Activated naive CD4-positive, alpha-beta T cell (primary cell): ENCODE measurements around the gene SRGAP2B.
"Not testable (repeated sequence)": the region's sequence is repeated elsewhere in the genome, so short reads cannot be mapped to it uniquely, and the experiment has no call there.

Experiments
- DNase-seq, 4 experiments: peaks; one replicate each; lab custom pipeline; 2025; lab: John Stamatoyannopoulos, UW

The SRGAP2B gene

DNA sequence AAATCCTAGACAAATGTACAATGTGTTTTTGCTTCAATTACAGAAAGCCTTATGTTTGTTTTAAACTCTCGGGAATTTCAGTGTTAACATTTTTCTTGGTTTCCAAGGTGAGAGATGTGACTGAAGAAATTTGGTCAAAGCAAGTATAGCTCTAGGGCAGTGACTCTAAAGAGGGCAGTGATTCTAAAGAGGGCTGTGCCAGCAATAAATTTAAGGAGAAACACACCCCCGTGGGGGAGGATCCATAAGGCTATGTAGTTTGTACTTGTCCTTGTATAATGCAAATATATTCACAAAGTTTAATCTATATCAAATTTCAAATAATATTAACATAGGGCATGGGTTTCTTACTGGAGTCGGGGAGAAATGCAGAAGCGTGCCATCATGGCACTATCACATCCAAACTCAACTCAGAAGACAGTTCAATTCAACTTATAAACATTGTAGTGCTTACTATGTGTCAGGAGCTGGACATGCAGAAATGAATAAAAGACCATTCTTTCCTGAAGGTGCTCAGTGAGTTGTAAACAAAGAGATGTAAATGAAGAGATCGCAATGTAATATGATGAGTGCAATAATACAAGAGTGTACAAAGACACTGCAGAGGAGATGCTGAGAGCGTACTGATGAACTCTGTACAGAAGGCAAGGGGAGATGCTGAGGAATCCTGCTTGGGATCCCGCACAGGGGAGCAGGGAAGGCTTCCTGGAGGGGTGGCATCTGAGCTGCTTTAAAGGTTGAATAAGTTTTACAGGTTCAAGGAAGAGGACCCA is 12.5 kb downstream of the SRGAP2B start:
- DNase-seq: not testable (repeated sequence)

DNA sequence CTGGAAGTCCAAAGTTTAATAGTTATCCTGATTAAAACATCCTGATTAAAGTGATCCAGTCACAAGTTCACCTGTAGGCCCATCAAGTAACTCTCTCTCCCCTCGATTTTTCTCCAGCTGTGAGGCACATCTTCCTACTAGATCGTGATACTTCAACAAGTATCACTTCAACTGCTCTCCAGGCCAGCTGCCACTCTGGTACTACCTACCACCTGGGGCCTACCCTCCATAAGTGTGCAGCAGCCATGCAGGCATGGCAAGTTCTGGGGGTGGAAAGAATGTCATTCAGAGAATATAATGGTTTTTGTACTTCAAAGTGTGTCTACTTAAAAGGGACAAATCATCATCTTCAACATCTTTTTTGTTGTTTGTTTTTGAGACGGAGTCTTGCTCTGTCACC is 14.9 kb downstream of the SRGAP2B start:
- DNase-seq: not testable (repeated sequence)

DNA sequence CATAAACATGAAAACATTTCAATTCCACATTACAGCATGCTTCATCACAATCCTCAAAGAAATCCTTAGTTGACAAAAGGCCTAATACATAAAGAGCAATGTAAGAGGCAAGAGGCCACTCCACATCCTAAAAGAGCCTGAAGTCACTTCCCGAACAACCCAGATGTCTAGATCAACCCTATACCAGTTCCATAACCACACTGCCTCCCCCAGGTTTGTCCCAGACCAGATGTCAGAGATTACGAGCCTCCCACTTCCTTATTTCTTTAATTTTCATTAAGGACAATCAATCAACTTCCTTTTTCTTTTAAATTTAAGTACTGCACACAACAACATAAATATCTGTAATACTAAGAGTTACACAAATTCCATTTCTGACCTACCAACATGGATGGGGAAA is 15.4 kb downstream of the SRGAP2B start:
- DNase-seq: not testable (repeated sequence)

DNA sequence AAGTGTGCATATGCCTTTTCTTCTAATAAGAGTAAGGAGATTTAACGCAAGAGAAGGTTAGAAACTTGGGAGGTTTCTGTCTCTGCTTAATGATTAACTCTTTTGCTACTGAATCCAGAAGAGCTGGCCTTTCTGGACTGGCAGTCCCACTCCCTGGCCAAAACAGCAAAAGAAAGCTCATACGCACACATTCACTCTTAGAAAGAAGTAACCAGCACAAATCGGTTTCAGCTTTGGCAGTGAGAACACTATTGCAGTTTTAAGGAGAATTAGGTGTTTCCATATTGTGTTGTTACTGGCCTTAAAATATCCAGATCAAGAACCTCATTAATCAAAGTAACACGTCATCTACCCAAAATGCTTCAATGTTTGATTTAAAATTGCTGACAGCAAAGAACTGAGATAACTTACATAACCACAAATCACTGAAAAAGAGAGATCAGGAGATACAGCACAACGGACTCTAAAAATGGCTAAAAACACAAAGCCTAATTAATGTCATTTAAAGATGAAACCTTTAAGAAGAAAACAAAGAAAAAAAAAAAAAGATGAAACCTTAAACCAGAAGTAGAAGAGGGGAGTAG is 16.2 kb downstream of the SRGAP2B start:
- not testable (repeated sequence) for DNase-seq

DNA sequence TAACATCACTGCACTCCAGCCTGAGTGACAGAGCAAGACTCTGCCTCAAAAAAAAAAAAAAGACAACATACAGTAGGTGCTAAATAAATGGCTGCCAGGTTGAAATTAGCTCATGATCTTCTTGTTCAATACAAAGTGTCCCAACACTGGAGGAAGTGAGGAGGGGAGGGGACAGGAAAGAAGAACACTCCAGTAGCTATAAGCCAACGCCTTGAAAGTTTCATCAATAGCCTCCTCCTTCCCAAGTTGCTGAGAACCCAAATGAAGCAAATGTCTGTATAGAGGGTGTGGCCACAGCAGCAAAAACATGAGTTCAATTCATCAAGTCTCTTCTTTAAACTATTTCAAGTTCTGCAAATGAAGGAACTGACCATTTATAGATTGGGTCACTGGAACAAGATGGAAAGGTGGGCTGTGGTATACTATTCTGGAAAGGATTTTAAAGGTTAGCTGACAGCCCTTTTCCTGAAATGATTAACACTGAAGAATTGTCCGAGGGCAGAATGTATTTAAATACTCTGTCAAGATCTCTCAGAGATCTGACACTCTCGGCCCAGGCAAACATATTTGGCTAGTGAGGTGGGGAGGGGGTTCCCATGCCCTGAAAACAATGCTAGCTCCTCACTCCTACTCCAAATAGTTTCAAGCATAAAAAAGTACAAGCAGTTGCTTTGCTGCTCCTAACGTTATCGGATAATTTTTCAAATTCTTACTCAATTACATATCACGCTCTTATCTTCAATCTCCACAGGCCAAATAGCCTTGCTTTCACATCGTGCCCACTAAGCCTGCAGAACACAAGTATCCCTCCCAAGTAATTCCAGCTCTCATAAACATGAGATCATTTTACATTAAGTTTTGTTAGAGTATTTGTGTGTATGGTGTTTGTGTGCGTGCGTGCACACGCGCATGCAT is 17.0 kb downstream of the SRGAP2B start:
- not testable (repeated sequence) for DNase-seq

DNA sequence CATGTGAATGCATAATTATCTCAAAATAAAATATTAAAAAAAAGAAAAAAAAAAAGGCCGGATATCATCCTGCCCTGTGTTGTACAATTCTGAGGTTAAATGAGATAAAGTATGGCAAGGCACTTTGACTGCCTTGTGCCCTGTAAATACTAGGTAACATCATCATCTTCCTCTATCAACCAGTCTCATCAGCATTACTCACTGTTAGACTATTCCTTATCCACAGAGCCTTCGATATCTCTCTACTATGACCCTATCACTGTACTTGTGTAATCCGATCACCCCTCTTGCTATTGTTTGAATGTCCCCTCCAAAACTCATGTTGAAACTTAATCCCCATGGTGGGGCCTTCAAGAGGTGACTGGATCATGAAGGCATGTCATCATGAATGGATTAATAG is 18.3 kb downstream of the SRGAP2B start:
- DNase-seq: not testable (repeated sequence)

DNA sequence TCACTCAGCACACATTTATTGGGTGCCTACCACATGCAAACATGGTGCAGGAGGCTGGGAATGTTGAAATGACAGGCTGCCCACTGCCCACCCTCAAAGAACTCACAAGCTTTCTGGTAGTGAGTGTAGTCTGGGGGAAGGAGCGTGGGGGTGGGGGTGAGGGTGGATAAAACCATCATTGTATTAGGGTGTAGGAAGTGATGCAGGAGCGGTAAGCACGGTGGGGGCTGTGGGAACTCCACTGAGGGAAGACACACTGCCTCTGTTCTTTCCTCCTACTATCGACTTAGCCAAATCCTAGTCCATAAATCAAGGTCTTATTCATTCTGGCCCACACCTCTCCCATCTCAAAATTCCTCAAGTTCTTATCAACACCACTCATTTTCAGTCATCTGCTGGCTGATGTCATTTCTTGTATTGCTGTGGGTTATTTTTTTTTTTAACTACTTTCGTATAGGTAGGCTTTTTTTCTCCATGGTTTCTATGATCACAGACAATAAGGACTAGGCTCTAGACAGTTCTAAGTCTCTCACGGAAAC is 21.0 kb downstream of the SRGAP2B start:
- not testable (repeated sequence) for DNase-seq

DNA sequence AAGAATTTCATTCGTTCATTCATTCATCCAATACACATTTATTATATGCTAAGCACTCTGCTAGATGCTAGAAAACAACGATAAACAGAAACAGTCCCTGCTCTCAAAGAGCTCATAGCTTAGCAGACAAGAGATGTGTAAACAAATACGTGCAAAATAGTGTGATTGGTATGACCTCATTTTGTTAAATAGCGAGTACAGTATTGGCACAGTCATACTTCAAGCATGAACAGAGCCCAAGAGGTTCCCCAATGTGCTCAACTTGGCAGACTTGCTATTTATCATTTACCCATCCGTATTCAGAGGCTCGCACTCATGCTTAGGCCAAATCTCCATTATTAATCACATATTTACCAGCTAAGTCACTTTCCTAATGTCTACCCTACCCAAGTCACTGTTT is 23.6 kb downstream of the SRGAP2B start:
- DNase-seq: not testable (repeated sequence)

DNA sequence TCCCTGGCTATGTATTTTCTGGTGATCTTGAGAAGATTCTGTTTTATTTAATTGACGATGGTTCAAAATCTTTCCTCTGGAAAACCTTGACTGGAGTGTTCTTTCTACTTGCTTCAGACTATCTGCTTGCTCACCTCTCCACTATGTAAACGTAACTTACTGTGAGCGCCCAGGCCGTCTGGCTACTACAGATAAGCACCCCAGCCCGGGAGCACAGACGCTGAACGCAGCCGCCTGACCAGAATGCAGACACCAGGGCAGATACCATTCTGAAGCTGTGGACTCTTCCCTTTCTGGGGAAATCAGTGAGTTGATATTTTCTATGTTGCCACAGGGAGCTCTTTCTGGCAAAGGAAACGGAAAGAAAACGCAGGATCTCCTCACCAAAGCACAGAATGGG is 28.6 kb downstream of the SRGAP2B start:
- DNase-seq: not testable (repeated sequence)

DNA sequence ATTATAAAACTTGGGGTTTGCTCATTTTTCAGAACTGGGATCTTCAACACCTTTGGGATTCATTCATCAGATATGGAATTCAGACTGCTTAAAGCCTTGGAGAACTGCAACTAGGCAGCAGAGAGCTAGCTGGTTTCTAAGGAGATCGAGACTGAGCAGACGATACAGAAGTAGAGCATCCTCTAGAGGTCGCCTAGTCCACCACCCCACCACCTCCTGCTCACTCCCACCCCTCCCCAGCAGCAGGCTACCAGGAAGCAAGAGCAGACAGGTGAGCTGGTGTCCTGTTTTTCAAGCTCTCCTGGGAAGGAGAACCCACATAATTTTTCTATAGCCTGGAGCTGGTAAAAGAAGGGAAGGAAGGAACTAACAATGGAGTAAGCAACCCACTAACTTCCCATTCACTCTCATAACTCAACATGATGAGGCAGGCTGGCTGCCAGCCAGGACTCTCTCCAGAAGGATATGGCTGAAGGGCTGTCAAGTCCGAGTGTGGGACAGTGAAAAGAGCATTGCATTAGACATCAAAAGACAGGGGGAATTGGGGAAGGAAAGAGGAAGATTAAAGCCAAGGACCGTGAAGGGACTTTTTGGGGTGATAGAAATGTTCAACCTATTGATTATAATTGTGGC is 29.8 kb downstream of the SRGAP2B start:
- DNase-seq: not testable (repeated sequence)

DNA sequence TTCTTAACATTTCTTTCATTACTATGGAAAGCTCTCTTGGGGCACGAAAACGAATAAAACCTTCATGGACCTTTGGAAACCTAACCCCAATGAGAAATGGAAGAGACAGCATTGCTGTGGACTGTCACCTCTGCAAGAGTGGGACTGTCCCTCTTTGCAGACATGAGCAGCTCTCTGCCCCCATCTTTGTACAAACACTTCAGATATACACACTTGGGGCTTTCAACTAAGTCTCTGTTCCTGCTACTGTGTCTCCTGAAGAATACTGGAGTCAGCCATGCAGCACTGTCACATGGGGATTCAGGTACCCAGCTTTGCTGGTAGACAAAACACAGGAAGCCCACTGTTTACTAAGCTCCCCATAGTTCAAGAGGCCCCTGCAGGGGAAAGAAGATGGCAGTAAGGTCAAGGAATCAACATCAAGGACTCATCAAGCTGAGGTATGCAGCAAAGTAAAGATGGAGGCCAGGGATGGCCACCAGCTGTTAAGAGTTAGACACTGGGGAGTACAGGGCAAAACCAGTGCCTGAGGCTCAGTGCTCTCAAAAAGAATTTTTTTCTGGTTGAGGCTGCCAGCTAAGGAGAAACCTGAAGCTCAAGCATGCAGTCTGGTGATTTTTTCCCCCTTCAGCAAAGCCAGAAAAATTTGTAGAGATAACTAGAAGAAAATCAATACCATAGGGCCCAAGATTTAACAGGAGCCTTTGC is 31.0 kb downstream of the SRGAP2B start:
- DNase-seq: not testable (repeated sequence)

DNA sequence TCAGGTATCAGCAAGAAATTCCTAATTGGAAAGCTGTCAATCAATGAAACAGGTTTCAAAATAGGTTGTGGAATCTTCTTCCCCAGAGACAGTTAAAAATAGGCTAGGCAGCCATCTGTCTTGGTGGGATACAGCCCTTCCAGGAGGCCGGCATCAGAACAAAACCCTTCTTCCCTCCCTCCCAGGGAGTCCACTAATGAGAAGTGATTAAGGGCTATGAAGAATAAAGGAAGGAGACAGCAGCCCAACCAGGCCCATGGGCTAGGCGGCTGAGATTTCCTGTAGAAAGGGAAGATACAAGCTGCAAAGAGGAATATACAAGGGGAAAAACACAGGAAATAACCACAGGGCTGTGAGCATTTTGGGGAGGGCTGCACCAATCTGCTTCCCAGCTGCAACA is 31.8 kb downstream of the SRGAP2B start:
- not testable (repeated sequence) for DNase-seq

DNA sequence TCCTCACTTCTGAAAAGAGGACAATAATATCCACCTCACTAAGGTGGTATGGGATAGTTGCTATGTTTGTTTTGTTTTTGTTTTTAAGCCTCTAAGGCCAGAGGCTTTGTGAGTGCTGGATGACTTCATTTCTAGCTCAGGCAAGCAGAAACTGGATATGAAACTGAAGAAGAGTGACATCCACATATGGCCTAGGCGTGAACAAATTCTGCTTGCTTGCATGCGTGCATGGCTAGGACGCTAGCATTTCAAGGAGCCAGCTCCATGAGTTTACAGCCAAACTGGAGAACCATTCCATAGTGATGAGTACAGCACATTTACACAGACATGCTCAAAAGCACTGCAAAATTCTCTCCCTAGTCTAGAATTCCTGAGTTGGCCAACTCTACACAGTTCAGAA is 36.9 kb downstream of the SRGAP2B start:
- DNase-seq: not testable (repeated sequence)

DNA sequence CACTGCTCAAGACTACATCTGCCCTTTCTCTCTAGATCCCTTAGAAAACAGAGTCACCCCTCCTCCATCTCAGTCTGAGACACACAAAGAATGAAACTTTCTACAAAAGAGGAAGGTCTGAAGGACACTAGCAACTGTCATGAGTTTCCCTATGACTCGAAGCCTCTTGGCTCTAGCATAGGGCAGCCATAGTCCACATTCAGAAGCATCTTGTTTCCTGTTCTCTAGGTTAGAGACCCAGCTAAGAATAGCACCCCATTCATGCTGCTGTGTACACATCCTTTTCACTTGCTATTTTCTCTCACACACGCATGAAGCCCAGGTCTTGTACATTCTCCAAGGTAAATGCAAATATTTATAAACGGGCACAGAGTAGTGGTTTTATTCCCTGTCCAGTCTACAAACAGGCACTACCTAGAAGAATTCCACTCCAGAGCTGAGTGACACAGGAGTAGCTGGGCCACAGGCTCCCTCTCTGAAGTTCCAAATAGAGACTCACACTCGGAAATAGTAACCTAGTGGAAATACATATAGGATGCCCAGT is 39.8 kb downstream of the SRGAP2B start:
- DNase-seq: not testable (repeated sequence)

DNA sequence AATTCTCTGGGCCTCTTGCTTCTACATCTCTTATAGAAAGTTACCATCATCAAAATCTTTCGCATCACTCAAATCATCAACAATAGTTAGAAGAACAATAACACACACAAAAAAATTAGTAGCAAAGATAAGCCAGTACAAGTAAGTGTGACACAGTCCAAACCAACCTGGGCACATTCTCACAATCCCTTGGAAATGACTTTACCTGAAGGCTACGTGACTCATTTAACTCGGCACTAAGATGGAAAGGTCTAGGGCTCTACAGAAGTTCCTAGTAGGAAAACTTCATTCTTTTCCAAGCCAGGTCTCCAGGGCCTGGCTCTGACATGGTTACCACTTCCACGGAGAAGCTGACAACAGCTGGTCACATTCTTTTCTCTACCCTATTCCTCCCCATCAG is 41.7 kb downstream of the SRGAP2B start:
- not testable (repeated sequence) for DNase-seq

DNA sequence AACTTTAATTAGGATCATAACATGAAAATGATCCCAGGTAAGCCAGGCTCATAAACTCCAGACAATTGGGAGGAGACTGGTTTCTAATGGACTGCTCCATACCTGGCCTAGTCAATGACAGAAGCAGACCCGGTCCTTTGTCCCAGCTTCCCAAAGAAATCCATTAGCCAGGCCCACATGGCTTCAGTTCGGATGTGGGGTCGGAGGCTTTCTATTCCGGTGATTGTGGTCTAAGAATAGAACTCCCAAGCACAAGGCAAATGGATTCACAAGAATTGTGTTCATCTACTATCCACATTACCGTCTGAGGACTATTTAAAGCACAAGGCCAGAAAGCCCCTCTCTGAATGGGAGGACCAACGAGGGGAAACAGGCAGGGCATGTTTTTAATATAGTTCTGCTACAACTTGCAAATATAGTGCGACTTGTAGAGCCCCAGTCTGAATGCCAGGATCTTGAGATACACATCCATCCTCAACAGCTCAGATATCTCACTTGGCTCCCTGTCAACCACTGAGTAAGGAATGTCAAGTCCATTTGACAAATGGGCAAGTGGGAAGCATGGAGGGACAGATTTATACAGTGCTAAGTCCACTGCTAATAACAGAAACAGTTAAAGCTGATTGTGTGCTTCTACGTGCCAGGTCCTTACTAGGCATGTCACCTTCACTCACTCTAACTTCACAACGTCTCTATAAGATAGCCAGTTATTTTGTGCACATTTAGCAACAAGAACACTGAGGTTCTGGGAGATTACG is 42.9 kb downstream of the SRGAP2B start:
- not testable (repeated sequence) for DNase-seq

DNA sequence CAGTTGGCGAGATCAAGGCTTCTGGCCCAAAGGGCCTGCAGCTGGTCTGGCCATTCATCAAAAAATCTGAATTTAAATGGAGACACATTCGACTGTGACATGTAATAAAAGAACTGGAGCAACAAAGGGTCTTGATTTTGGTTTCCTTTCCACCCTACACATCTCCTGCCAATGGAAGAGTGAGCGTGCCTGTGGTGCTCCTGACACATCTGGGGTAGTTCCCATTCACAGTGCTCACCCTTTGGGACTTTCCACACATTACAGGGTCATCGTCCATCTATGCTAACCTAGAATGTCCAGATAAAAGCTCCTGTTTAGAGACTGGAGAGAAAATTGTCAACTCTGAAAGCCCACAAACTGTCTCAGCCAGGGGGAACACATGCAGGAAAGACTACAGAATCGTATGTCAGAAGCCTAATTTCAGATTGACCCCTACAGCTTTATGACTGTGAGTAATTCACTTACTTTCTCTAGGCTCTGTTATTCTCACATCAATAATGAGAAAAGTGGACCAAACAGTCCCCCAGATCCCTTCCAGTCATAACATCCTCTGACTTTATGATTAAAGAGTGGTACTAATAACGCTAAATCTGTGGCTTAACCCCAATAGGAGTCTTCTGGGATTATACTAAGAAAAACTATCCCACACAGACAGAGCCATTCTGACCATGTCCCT is 46.8 kb downstream of the SRGAP2B start:
- DNase-seq: not testable (repeated sequence)

DNA sequence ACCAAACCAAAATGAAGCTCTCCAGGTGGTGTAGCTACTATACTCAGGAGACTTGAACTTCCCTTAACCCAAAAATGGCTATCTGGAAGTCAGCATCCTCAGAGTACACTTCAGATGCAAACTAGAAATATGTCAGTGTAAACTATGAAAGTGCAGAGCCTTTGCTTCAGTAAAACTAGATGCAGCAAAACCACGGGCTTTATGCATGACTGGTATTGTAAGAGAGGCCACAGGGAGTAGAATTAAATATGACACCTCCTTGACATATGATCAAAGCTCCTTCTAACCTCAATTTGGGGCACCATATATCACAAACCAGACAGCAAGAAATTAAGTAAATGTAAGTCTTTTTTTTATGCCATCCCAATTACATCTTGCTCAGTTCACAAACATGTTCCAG is 47.6 kb downstream of the SRGAP2B start:
- not testable (repeated sequence) for DNase-seq

DNA sequence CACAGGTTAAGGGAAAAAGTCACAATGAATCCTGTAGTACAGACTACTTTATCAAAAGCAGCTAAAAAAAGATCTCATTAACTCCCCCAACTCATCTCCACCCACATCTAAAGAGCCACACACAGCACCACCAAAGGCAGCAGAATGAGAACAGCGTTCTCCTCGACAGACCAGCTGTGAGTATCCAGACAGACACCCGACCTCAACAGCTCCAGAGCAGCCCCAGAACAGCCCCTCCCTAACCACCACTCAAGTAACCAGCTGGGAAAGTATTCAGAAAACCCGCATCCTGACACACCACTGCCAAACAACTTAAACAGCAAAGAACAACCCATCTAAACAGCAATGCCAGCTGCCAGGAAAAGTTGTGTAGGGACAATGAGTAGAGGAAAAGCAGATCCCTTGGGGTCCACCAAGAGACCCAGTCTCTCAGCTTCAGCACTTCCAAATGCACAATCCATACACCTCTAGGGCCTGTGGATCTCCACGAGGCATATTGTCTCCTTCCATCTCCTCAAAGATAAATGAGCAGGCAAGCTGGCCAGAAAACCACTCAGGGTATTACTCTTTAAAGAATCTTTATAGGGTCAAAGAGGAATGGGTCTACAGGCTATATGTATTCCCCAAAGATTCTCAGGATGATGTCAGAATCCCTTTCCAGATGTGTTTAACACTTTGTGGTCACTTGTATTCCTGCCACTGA is 49.4 kb downstream of the SRGAP2B start:
- DNase-seq: not testable (repeated sequence)
